Measurements from ENCODE around the gene PHC3.

GRCh38 chr3:170109579-170110293 lies 71.8 kb downstream of the PHC3 start:
- TF ChIP-seq POLR2AphosphoS5 (IDR thresholded peaks at IDR 0.05) (no peak), CTCF (IDR thresholded peaks at IDR 0.05) (no peak), POLR2A (IDR thresholded peaks at IDR 0.05) (no peak)
